PFSK-1 (cell line): ENCODE results near the gene ZDHHC14.

Experiments
- FOXP2 ChIP-seq: optimal IDR thresholded peaks from 2 replicates; pipeline ENCODE3; 2011; ENCODE audit warnings: borderline replicate concordance, control low read depth, inconsistent platforms; ENCODE audit not compliant: insufficient read depth; ENCODE audit errors: extremely low read length, extremely low read depth
- POLR2AphosphoS5 ChIP-seq: IDR thresholded peaks from 2 replicates; pipeline ENCODE4 v1.6.1; 2012; ENCODE audit warnings: low read depth, mild to moderate bottlenecking, control low read depth, low read length, moderate library complexity
- REST ChIP-seq, 2 experiments: IDR thresholded peaks; 2 replicates each; pipeline versions ENCODE4 v1.6.1 to v1.8.0; 2011 to 2012; ENCODE audit warnings: low read depth in 2 of 2, low read length in 2 of 2, control low read depth in 1 of 2, inconsistent platforms in 1 of 2, mild to moderate bottlenecking in 1 of 2, moderate library complexity in 1 of 2; ENCODE audit not compliant: insufficient read depth in 1 of 2
- SIN3A ChIP-seq: IDR thresholded peaks from 2 replicates; pipeline ENCODE4 v1.6.1; 2012; ENCODE audit warnings: mild to moderate bottlenecking, low read length, moderate library complexity, borderline replicate concordance; ENCODE audit not compliant: insufficient read depth
- TAF1 ChIP-seq: IDR thresholded peaks from 2 replicates; pipeline ENCODE4 v1.6.1; 2012; ENCODE audit warnings: low read length, control low read depth, borderline replicate concordance; ENCODE audit not compliant: insufficient read depth

Gene ZDHHC14

DNA sequence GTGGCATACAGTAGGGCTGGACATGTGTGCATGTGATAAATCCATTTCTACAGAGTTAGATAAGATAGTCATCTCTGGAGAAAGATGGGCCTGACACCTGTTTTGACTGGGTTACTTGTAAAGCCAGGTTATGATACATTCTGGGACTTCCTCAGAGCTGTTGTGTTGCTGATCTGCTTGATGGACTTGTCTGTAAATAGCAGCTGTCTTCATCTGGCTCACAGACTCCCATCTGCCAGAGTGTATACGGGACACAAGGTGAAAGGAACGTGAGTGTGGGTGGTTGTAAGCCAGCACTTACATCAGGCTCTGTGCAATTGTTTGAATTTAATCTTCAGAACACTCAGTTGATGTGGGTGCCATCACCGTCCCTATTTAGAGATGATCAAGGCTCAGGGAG, 49.8 kb downstream of the ZDHHC14 start:
- TF ChIP-seq TAF1: no peak
- TF ChIP-seq REST (IDR thresholded peaks at IDR 0.05; ENCODE audit: insufficient read depth in 1 of 2, low read depth in 2 of 2, low read length in 2 of 2): no peak
- TF ChIP-seq POLR2AphosphoS5: no peak
- no peak for TF ChIP-seq SIN3A
- no peak for TF ChIP-seq FOXP2

DNA sequence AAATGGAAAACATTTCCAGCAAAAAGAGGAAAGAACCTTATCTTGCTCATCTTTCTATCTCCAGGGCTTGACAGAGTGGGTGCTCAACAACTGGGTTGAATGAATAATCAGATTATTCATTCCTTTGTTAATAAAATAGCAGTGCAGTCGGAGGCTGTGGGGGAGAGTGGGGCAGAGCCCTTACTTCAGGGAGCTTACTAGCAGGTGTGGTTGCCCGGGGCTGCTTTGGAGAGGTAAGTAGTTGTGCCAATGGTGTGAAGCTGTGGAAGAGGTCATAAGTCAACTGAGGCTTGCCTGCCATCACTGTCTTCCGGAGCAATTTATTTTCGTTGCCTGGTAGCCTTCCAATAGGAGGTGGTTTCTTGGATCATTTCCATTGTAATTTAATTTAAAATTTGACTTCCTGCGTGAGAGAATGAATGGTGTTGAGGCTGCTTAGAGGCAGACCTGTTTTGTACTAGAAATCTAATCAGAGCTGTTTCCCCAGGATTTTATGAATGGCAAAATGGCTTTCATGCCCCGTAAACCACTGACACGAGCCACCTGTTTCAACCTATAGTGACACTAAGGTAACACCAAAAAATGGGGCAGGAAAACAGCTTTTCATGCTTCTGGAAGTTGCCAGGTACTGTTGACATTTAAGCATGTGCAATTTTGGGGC, 51.4 kb downstream of the ZDHHC14 start:
- TF ChIP-seq POLR2AphosphoS5 (0 out of 2 replicates have a peak, but pooled peaks have one; percentile 28), REST (IDR thresholded peaks at IDR 0.05; ENCODE audit: insufficient read depth in 1 of 2, low read depth in 2 of 2, low read length in 2 of 2) (peak in 1 of 2 experiments; percentile 56; a peak in 1 of 4 replicates), SIN3A (no peak), TAF1 (no peak), FOXP2 (no peak)

DNA sequence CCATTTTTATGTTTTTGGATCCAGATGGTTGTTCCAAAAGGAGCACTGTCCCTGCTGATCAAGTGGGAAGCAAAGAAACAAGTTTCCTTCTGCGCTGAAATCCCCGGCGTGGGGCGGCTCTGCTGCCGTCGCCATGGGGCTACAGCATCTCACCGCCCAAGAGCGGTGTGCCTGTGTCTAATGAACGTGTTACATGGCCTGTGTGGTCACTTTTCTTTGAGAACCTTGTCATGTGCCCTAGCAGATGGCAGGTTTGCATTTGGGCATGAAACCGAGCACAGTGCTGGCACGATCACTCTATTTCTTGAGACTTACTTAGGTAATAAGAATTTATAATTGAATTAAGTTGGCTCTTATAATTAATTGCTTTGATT, 51.9 kb downstream of the ZDHHC14 start:
- no peak for TF ChIP-seq FOXP2
- no peak for TF ChIP-seq SIN3A
- no peak for TF ChIP-seq POLR2AphosphoS5
- TF ChIP-seq REST (IDR thresholded peaks at IDR 0.05; ENCODE audit: insufficient read depth in 1 of 2, low read depth in 2 of 2, low read length in 2 of 2): no peak
- TF ChIP-seq TAF1: no peak

DNA sequence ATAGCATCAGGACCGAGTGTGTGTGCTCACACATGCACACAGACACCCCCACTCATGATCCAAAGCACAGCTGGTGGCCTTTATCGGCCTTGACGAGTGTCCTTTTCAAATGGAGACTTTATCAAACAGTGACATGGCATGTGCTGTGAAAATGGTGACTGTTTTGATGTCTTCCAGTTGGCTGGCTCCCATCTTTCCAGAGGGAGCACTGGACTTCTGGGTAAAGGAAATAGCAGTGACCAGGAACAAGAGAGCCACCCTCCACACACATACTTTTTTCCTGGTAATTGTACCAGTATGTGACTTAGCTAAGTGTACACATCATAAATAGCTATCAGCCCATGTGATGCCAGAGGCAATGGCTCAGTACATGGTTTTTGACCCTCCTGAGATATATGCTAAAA, 52.7 kb downstream of the ZDHHC14 start:
- TF ChIP-seq REST (IDR thresholded peaks at IDR 0.05; ENCODE audit: insufficient read depth in 1 of 2, low read depth in 2 of 2, low read length in 2 of 2): no peak
- TF ChIP-seq TAF1: no peak
- TF ChIP-seq FOXP2: no peak
- TF ChIP-seq POLR2AphosphoS5: no peak
- TF ChIP-seq SIN3A: no peak
